ENCODE results near the gene FPR2.

- TF ChIP-seq CTCF (conservative IDR thresholded peaks at IDR 0.05; ENCODE audit: low read length) (no peak), EZH2phosphoT487 (IDR thresholded peaks at IDR 0.05; ENCODE audit: borderline replicate concordance, low read depth, low read length) (no peak)
These were observed 39.1 kb upstream of the FPR2 start for GRCh38 chr19:51721905-51722304.
